GM18951 (cell line): ENCODE data around the gene IQCF2.
"Not testable (repeated sequence)": the region's sequence is repeated elsewhere in the genome, so short reads cannot be mapped to it uniquely, and the experiment has no call there.

Experiments
- POLR2A ChIP-seq: IDR thresholded peaks from 4 replicates; pipeline ENCODE4 v1.6.1; 2011; ENCODE audit warnings: mild to moderate bottlenecking; ENCODE audit not compliant: insufficient read length, insufficient read depth; ENCODE audit errors: extremely low read depth
- in situ Hi-C: fragments of 300-500 bp; cut with MboI; formaldehyde crosslinking; loops from one replicate; pipeline ENCODE4 v1.12.0; 2022; ENCODE audit warnings: low sequenced_read_pairs, mixed read lengths, inconsistent platforms; ENCODE audit not compliant: unreplicated experiment

The IQCF2 gene

GRCh38 chr3:51860703-51861665, at the start of gene IQCF2:
IQCF2 (plus strand) TSS chr3:51861615; CDS start chr3:51861667, 52 bp downstream.
- in situ Hi-C loops = no loop called here
- TF ChIP-seq POLR2A = no peak

GRCh38 chr3:51813539-51813938, 47.9 kb upstream of the IQCF2 start:
- TF ChIP-seq POLR2A = no peak
- in situ Hi-C loops = no loop called here

GRCh38 chr3:51814034-51814433, 47.4 kb upstream of the IQCF2 start:
- no peak for TF ChIP-seq POLR2A
- in situ Hi-C loops = no loop called here

- no peak for TF ChIP-seq POLR2A
- in situ Hi-C loops = no loop called here
Measured at GRCh38 chr3:51815614-51816013, 45.8 kb upstream of the IQCF2 start.

- no peak for TF ChIP-seq POLR2A
- in situ Hi-C loops = no loop called here
Measured at GRCh38 chr3:51816723-51817122, 44.7 kb upstream of the IQCF2 start.

- TF ChIP-seq POLR2A = no peak
- in situ Hi-C loops = no loop called here
Measured at GRCh38 chr3:51817375-51817774, 44.0 kb upstream of the IQCF2 start.

GRCh38 chr3:51819151-51819550, 42.3 kb upstream of the IQCF2 start:
- in situ Hi-C loops = no loop called here
- TF ChIP-seq POLR2A = no peak

GRCh38 chr3:51819709-51820406, 41.6 kb upstream of the IQCF2 start:
- no peak for TF ChIP-seq POLR2A
- in situ Hi-C loops = no loop called here

- TF ChIP-seq POLR2A = no peak
- in situ Hi-C loops = no loop called here
Measured at GRCh38 chr3:51828297-51828696, 33.1 kb upstream of the IQCF2 start.

GRCh38 chr3:51830345-51830744, 31.1 kb upstream of the IQCF2 start:
- in situ Hi-C loops = no loop called here
- TF ChIP-seq POLR2A = no peak

GRCh38 chr3:51830836-51831385, 30.5 kb upstream of the IQCF2 start:
- no peak for TF ChIP-seq POLR2A
- in situ Hi-C loops = no loop called here

GRCh38 chr3:51836606-51837005, 24.8 kb upstream of the IQCF2 start:
- TF ChIP-seq POLR2A = no peak
- in situ Hi-C loops = no loop called here

GRCh38 chr3:51845129-51845528, 16.3 kb upstream of the IQCF2 start:
- TF ChIP-seq POLR2A = no peak
- in situ Hi-C loops = no loop called here

GRCh38 chr3:51855411-51855810, 6.0 kb upstream of the IQCF2 start:
- in situ Hi-C loops = not testable (repeated sequence)

- TF ChIP-seq POLR2A = no peak
- in situ Hi-C loops = no loop called here
Measured at GRCh38 chr3:51862886-51863285, 1.5 kb downstream of the IQCF2 start.

- in situ Hi-C loops = not testable (repeated sequence)
Measured at GRCh38 chr3:51868896-51869295, 7.5 kb downstream of the IQCF2 start.
